Stimulated activated CD8-positive, alpha-beta memory T cell treated with anti-CD3 and anti-CD28 coated beads, Interleukin-15, amount 100 ng/mL, for 1 hour (primary cell): ENCODE measurements around the gene PTPRR.

Experiments used
- DNase-seq: peaks from one replicate; pipeline ENCODE4 v3.0.0-alpha.2; 2020; ENCODE audit warnings: low read depth

Gene PTPRR

DNA sequence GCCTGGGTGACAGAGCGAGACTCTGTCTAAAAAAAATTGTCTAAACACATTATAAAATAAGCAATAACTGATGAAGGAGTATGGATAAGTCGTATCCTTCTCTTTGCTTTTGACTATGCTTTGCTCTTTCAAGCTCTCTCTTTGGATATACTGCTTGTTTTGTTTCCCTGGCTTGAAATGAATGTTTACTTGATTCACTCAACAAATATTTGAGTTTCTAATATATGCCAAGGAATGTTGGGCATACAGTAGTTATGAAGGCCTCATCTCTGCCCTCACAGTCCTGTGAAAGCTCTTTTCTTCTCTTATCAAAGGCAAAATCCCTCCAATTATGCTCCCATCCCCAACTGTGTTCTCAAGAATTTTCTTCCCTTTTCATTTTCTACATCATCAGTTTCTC, 123.5 kb downstream of the PTPRR start:
- no peak for DNase-seq

- DNase-seq = no peak
These were observed 124.9 kb downstream of the PTPRR start for GRCh38 chr12:70795608-70796007.

- no peak for DNase-seq
These were observed 126.4 kb downstream of the PTPRR start for GRCh38 chr12:70794131-70794530.

DNA sequence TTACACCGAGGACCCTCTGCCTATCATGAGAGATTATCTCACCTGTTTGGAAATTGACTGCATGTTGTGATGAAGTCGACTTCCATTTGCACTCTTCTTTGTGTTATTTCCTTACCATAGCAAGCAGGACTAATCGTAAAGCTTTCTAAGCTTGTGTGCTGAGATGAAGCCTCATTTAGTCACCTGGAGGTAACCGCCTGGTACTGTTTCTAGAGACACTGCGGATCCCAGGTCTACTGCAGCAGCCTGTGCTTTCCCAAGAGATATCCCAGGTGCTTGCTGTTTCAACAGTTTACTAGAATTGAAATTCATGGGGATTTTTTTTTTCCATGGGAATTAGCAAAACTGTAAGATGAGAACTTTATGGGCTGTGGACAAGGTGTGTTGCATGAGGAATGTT, 131.8 kb downstream of the PTPRR start:
- DNase-seq = no peak

DNA sequence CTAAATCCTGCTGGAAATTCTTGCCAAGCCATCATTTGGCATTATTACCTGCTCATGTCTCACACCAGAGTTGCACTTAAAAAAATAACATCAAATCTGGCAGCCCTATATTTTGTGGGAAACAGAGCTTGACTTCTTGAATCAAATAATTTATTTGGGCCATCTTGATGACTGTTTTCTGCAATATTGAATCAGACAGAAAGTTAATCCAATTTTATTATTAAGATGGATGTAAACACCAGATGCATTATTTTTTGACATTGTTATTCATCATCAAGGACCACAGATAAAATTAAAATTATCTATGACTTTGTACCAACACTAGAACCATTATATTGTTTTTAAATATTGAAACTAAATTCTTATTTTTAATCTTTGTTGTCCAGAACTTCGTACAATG, 132.9 kb downstream of the PTPRR start:
- no peak for DNase-seq

GRCh38 chr12:70785896-70786295, 134.6 kb downstream of the PTPRR start:
- no peak for DNase-seq

DNA sequence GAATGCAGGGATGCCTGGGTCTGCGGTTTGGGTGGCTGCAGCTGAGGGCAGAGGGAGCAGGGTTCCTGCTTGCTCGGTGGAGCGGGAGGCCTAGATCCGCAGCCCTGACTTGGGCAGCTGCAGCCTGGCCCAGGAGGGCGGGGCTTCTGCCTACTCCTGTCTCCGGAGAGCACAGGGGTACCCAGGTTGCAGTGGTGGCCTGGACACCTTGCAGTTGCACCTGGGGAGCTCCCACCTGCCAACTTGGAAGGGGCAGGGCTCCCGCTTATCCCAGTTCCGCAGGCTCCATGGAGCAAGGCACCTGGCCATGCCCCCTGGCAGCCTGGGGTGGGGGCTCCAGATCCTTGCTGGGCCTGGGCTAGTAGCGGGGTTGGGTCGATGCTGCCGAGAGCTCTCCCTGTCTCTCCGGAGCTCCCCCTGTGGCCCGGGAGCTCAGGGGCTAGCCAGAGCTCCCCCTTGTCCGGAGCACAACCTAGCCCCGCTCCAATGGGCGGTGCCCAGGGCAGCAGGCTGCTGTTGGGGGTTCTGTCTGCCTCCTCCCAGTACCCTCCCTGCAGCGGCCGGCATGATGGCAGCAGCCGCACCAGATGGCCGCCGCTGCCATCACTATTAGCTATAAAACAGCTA, 136.4 kb downstream of the PTPRR start:
- DNase-seq = no peak

DNA sequence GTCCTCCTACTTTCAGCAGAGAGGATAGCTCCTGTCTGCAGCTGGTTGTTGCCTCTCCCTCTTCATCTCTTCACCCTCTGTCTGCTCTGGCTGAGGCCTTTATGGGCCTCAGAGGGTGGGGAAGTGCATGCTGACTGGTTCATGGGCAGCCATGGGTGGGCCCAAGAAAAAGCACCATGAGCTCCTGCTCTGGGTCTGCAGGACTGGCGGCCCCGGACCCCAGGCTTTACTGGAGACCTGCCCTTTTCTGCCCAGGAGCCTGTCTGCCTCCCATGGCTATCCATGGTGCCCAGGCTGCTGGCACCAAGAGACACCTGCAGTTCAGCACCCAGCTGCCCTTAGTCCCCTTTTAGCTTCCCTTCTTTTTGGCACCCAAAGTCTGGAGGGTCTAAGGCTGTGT, 137.1 kb downstream of the PTPRR start:
- no peak for DNase-seq

DNA sequence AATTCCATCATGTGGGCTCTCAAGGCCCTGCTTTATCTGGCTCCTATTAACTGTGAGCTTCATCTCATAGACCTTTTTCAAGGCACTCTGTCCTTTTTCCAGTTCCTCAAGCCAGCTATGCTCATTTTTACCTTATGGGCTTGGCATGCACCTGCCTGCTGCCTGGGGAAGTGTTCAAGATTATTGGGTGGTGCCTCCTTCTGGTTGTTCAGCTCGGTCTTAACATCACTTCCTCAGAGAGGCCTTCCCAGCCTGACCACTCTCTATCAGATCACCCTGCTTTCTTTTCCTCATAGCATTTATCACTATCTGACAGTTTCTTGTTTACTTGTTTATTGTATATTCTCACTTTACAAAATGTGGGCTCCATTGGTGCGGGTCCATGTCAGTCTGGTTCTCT, 141.3 kb downstream of the PTPRR start:
- DNase-seq = no peak

DNA sequence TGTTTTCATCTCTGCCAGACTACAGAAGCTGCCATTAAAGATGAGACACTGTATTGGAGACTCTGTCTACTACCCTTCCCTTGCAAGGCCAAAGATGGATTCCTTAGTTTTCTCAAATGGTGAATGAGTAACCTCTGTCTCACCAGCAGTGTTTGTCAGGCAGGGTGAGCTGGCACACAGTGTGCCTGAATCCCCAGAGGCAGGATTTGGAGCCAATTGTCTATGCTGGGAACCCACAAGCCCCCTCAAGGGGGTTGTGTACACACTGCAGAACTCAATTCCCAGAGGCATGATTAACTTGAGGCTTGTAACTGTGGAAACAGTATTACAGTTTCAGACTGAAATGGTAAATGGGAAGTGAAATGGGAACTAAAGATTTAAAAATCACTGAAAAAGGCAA, 146.5 kb downstream of the PTPRR start:
- DNase-seq = no peak

- DNase-seq = no peak
These were observed 147.7 kb downstream of the PTPRR start for GRCh38 chr12:70772836-70773235.

DNA sequence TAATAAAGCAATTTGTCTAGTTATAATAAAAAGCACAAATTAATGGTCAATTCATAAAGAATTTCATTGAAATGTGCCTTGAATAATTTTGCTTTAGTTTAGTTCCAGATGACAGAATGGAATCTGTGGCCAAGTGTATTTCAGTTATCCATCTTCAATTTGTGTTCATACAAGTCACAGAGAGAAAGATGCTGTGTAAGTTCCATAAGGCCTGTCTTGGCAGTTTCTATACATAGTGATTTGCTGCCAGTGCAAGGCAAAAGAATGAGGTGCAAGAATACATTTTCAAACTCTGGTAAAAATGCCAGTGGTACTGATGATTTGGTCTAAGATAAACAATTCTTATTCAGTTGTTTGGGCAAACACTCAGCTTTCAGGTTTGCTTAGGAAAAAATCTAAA, 149.0 kb downstream of the PTPRR start:
- no peak for DNase-seq

- DNase-seq = no peak
These were observed 156.9 kb downstream of the PTPRR start for GRCh38 chr12:70763666-70764065.

DNA sequence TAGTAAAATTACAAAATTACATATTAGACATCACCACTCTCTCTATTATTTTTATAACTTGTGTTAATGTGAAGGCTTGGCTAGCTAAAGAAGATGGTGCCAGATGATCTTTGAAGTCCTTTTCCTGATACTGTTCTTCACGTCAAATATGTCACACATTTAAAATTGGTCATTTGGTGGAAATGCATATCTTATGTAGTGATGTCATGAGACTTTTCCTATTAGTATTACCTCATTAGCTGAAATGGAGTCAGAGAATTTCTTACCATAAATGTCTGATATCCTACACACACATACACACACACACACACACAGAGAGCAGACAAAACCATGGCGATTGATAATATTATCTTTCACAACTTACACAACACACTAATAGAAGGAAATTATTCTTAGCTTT, 158.5 kb downstream of the PTPRR start:
- DNase-seq = no peak

GRCh38 chr12:70759161-70759918, 161.2 kb downstream of the PTPRR start:
- no peak for DNase-seq

DNA sequence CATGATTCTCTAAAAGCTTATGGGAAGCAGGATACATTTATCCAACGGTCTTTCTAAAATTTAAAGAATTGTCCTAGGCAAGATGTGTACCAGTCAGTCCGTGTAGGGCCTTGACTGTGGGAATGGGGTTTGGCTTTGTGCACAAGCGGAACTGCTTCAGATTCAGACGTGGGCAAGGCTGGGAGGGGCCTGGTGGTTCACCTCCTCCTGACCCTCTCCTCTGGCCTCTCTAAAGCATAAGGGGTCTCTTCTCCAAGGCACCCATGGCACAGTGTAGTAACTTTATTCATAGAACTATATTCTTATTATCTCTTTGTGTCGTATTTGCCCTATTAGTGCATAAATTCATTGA, 162.1 kb downstream of the PTPRR start:
- no peak for DNase-seq

- DNase-seq = no peak
These were observed 162.6 kb downstream of the PTPRR start for GRCh38 chr12:70757830-70758493.

DNA sequence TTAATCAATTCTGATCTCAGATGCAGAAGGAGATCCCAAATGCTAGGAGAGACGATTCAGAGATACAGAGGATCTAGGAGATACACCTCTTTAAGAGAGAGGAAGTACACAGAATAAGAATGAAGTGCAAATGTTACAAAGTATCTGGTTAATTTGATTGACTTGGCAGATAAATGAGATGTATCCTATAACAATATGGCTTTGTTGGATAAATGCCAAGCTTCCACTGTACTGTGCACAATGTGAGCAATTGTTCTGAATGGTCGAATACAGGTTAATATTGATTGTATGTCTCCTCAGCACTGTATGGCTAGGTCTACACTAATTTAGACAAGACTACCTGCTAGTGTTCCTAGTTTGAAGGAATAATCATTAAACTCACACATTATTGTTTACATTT, 163.7 kb downstream of the PTPRR start:
- no peak for DNase-seq

- DNase-seq = no peak
These were observed 164.4 kb downstream of the PTPRR start for GRCh38 chr12:70756118-70756517.

GRCh38 chr12:70754330-70754741, 166.2 kb downstream of the PTPRR start:
- DNase-seq = no peak

DNA sequence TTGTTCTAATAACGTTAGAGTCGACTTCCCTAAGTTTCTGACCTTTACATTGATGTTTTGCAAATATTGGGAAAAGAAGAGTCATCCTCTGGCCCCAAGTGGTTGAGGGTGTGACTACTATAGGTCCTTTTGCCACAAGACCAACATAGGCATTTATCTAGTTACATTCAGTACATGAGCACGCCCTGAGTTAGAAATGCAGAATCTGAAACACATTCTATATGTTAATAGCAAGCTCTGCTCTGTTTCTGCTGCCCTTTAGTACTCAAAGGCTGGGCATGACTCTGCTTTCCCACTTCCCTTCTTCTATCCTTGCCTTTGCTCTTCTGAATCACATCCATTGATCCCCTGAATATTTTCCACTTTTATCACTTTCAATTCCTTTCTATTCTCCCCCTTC, 168.2 kb downstream of the PTPRR start:
- no peak for DNase-seq

DNA sequence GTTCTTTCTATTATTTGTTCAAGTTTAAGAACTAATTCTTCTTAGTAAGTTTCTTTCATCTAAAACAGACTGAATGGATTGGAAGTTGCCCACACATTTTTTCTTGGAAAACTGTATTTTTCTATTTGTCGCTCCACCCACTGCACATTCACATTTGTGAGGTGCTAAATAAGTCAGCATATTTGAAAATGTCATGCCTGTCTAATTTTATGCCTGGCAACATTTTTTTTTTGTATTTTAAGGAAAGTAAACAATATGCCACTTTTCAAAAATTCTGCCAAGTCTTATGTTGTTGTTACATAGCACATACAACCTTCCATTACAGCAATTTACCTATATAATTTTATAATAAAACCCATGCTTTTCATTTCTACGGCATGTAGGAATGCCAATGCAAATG, 170.6 kb downstream of the PTPRR start:
- DNase-seq = no peak

DNA sequence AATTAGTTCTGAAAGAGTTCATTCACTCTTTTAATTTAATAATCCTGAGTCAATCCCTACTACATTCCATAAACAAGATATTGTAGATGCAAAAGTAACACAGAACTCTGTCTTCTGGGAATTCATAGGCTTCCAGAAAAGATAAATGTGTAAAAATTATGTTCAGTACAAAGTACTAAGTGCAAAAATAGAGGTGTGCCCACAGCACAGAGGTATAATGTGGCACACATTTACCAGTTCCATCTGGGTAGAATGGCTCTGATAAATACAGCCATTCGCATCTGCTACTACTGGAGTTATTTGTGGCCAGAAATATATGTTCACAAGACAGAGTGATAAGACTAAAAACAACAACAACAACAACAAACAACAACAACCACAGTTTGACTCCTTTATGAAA, 171.7 kb downstream of the PTPRR start:
- DNase-seq = no peak
